Type B pancreatic cell (in vitro differentiated cells): Measurements from ENCODE around the gene ARFRP1. TPM values are rescaled to one million over a fixed set of nuclear protein-coding genes. Genes with fewer than 3 reads are reported as not detected.
A peak's percentile ranks its signal among the peaks of the same experiment; 100 is the strongest.

ENCODE experiments used
- DNase-seq: peaks from one replicate; pipeline ENCODE4 v3.0.0; 2021; ENCODE audit warnings: mixed read lengths; ENCODE audit not compliant: unreplicated experiment; ENCODE audit errors: extremely low spot score
- H3K27ac Mint-ChIP-seq: 2 replicates; pipeline ENCODE4 v1.8.0; 2021; ENCODE audit warnings: mild to moderate bottlenecking, mixed read lengths
- H3K27me3 Mint-ChIP-seq: 2 replicates; pipeline ENCODE4 v1.8.0; 2021; ENCODE audit warnings: mixed read lengths
- H3K36me3 Mint-ChIP-seq: 2 replicates; pipeline ENCODE4 v1.8.0; 2021; ENCODE audit warnings: mixed read lengths
- H3K4me1 Mint-ChIP-seq: one replicate; pipeline ENCODE4 v1.8.0; 2021; ENCODE audit warnings: mixed read lengths; ENCODE audit not compliant: unreplicated experiment
- H3K4me3 Mint-ChIP-seq: 2 replicates; pipeline ENCODE4 v1.8.0; 2021; ENCODE audit warnings: mild to moderate bottlenecking, mixed read lengths
- H3K9me3 Mint-ChIP-seq: 2 replicates; pipeline ENCODE4 v1.8.0; 2021; ENCODE audit warnings: mixed read lengths
- CTCF ChIP-seq: fragments of 200-600 bp; sonication (generic); conservative IDR thresholded peaks from 2 replicates; pipeline ENCODE4 v1.5.0; 2021; ENCODE audit warnings: antibody characterized with exemption, mild to moderate bottlenecking
- total RNA-seq: library from RNA; stranded (reverse); gene quantifications from 2 replicates; pipeline ENCODE4 v1.2.1, GENCODE V29; 2021; ENCODE audit warnings: low replicate concordance

ARFRP1 gene
- total RNA-seq, 1 donor from 2014 or later, result 45.0 TPM

GRCh38 chr20:63748070-63748933 is 40.5 kb upstream of the ARFRP1 start:
- H3K27me3 Mint-ChIP-seq, result no peaks in the 10 kb centered on the region
- no peak for DNase-seq
- no peaks in the 10 kb centered on the region for H3K36me3 Mint-ChIP-seq
- H3K9me3 Mint-ChIP-seq, result no peaks in the 10 kb centered on the region
- H3K4me3 Mint-ChIP-seq, result no peak overlapping the region
- no peak overlapping the region for H3K27ac Mint-ChIP-seq
- H3K4me1 Mint-ChIP-seq, result peaks cover 3% of the 10 kb centered on the region
- no peak for TF ChIP-seq CTCF

GRCh38 chr20:63747622-63748069 is 39.9 kb upstream of the ARFRP1 start:
- no peak for TF ChIP-seq CTCF
- Mint-ChIP-seq H3K27me3 (no peaks in the 10 kb centered on the region), H3K27ac (no peak overlapping the region), H3K36me3 (no peaks in the 10 kb centered on the region), H3K9me3 (no peaks in the 10 kb centered on the region), H3K4me3 (no peak overlapping the region), H3K4me1 (peaks cover 3% of the 10 kb centered on the region)
- no peak for DNase-seq

GRCh38 chr20:63746751-63747315 is 39.1 kb upstream of the ARFRP1 start:
- Mint-ChIP-seq H3K27ac (no peak overlapping the region), H3K36me3 (no peaks in the 10 kb centered on the region), H3K4me1 (peaks cover 3% of the 10 kb centered on the region), H3K27me3 (no peaks in the 10 kb centered on the region), H3K4me3 (no peak overlapping the region), H3K9me3 (no peaks in the 10 kb centered on the region)
- DNase-seq, result no peak
- TF ChIP-seq CTCF, result no peak

GRCh38 chr20:63745961-63746731 is 38.4 kb upstream of the ARFRP1 start:
- TF ChIP-seq CTCF, result no peak
- H3K27ac Mint-ChIP-seq, result peak overlapping the region; percentile 71
- DNase-seq, result no peak
- no peaks in the 10 kb centered on the region for H3K36me3 Mint-ChIP-seq
- no peaks in the 10 kb centered on the region for H3K27me3 Mint-ChIP-seq
- no peak overlapping the region for H3K4me3 Mint-ChIP-seq
- peaks cover 3% of the 10 kb centered on the region for H3K4me1 Mint-ChIP-seq
- H3K9me3 Mint-ChIP-seq, result no peaks in the 10 kb centered on the region

- Mint-ChIP-seq H3K4me3 (no peak overlapping the region), H3K27ac (peak overlapping the region; percentile 71), H3K27me3 (no peaks in the 10 kb centered on the region), H3K9me3 (no peaks in the 10 kb centered on the region), H3K4me1 (peaks cover 3% of the 10 kb centered on the region), H3K36me3 (no peaks in the 10 kb centered on the region)
- no peak for DNase-seq
- TF ChIP-seq CTCF, result no peak
These were observed 37.6 kb upstream of the ARFRP1 start for GRCh38 chr20:63745424-63745805.
